HG02943 (cell line): ENCODE results near the gene SPRY1.

ENCODE experiments used
- ATAC-seq: cut with Tn5 transposase; IDR thresholded peaks from one replicate; pipeline ENCODE4 v1.9.1; 2021; ENCODE audit warnings: mild to moderate bottlenecking, low read depth, moderate library complexity; ENCODE audit not compliant: unreplicated experiment

Gene SPRY1

DNA sequence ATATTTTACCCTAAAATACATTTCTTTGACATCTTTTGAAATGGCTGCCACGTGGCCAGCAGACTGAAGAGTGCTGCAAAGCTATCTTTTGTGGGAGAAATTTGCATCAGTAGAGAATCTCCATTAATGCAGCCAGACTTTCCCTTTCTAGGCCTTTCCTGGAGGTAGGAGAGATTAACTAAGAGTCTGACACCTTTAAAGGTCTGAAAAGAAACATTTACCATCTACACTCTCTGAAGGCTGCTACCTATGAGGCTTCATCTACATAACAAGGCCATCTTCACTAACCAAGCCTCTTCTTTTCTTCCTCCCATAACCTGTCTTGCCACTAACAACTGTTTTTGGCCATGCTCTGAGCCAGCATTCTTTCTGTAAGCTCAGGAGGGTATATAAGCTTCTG is 17.8 kb upstream of the SPRY1 start:
- no peak for ATAC-seq

GRCh38 chr4:123379392-123379791 is 17.2 kb upstream of the SPRY1 start:
- no peak for ATAC-seq

DNA sequence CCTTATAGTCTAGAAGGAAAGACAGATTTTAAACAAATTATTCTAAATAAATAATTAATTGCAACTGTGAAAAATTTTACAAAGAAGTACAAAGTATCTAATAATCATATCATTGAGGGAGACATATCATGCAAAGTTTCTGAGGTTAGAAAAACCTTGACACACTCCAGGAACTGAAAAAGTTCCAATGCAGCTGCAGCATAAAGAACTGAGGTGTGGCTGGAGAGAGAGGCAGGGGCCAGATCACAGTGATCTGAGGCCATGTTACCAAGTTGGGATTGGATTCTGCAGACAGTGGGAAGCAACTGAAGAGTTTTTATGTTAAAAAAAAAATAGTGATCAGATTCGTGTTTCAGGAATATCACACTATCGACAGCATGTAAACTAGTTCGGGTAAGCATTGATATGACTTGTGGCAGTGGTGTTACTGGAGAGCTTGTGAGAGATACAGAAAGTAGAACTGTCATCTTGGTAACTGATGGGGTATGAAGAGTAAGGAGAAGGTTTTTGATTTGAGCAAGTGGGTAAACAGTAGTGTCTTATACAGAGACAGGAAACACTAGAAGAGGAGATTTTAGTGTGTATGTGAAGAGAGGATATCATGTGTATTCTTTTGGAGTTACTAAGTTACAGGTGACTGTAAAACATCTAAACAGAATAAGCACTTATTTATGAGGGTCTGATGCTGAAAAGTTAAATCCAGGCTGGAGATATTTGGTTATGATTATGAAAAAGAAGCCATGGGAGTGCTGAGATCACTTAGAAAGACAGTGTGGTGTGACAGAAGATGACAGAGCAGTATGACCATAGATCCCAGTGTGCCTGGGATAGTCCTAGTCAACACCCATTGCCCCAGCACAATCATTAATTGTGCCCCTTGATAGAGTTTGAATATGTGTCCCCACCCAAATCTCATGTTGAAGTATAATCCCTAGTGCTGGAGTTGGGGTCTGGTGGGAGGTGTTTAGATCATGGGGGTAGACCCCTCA is 15.6 kb upstream of the SPRY1 start:
- no peak for ATAC-seq

DNA sequence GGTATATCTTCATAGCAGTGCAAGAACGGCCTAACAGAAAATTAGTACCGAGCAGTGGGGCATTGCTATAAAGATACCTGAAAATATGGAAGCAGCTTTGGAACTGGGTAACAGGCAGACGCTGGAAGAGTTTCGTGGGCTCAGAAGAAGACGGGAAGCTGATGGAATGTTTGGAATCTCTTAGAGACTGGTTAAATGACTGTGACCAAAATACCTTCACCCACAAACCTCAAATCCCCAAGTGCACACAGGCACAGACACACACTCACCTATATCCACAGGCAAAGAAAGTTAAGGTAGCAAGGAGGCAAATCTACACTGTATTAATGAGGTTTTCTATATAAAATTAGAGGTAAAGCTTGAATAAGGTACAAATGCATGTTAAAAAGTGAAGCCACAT is 14.6 kb upstream of the SPRY1 start:
- ATAC-seq: no peak

DNA sequence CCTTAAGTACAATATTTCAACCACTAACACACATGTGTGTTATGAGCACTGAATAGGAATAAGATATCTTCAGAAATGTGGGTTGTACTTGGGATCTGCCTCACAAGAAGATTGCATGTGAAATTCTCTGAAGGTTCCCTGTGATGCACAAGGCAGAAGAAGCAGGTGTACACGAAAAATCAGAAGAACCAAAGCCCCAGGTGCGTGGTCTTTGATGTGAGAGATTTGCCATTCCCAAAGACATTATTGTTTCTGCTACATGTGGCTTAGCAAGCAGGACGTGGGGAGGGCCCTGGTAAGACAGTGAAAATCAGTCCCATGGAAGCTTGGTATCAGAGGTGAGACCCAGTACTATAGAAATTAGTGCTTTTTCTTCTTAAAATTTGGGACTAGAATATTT is 13.0 kb upstream of the SPRY1 start:
- no peak for ATAC-seq

DNA sequence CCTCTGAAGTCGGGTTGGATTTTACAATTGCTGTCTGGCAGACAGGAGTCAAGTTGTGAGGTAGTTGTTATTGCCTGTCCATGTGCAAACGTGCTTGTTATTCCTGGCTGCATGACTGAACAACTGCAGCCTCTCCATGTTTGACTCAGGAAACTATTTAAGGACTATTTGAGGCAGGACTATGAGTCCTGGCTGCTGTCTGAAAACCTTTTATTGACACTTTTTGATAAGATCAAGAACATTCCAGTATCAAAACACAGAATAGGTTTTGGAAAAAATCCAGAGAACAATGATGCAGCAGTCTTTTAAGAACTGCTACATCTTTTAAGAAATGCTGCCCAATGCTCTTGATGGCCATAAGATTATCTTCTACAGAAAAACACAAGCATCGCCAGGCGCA is 10.0 kb upstream of the SPRY1 start:
- ATAC-seq: no peak

- no peak for ATAC-seq
Observed at GRCh38 chr4:123390846-123391456, 5.6 kb upstream of the SPRY1 start.

DNA sequence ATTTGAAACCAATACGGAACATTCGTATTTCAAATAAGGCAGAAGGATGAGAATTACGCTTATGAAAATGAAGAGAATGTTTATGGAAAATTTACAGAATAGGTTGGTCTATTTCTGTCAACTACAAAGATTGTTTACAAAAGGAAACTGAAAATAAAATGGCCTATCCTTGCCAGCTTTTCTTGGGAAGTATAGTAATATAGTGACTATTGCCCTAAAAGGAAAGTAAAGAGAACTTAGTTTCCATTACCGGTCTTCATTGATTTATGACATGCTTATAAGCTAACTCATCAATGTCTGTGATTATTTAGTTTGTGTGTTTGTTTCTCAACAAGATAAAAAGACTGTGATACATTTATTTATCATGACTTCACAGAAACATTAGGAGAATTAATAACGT is 2.9 kb upstream of the SPRY1 start:
- no peak for ATAC-seq

DNA sequence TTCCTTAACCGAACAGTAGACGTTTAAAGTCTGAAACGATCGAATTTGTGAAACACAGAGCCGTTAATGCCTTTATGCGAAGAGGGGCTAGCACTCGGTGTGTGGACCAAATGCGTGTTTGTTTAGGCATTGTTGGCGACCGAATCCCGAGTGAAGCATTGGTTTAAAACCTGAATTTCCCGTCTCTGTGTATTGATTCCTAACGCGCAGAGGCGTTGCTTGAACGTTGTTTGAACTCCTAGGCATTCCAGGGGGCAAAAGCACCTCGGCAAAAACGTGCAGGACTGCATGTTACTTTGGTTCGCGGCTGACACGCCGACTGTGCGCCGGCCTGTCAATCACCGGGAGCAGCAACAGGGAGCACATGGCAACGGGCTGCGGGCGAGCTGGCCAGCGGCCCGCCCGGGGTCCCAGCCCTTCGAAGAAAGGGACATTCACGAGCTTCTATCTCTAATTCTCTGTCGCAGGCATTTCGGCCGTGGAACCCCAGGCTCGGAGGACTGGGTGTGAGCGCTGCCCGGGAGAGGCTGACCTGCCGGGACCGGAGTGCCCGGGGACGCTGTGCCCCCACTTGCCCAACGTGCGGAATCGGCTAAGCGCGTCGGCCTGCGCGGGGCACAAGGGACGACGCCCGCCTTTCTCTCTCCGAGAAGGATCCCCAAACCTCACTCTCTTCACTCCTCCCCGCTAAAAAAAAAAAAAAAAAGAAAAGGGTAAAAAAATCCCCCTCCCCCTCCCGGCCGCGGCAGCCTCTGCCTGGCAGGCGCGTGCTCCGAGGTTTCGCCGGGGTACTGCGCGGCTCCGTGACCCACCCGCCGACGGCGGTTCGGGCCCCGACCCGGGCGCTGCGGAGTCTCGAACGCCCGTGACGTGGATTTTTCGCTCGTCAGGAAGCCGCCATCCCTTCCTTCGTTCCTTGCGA is 810 bp downstream of the SPRY1 start:
- peak; percentile 8 for ATAC-seq

GRCh38 chr4:123398066-123398852 is 1.7 kb downstream of the SPRY1 start:
- ATAC-seq: peak; percentile 56

DNA sequence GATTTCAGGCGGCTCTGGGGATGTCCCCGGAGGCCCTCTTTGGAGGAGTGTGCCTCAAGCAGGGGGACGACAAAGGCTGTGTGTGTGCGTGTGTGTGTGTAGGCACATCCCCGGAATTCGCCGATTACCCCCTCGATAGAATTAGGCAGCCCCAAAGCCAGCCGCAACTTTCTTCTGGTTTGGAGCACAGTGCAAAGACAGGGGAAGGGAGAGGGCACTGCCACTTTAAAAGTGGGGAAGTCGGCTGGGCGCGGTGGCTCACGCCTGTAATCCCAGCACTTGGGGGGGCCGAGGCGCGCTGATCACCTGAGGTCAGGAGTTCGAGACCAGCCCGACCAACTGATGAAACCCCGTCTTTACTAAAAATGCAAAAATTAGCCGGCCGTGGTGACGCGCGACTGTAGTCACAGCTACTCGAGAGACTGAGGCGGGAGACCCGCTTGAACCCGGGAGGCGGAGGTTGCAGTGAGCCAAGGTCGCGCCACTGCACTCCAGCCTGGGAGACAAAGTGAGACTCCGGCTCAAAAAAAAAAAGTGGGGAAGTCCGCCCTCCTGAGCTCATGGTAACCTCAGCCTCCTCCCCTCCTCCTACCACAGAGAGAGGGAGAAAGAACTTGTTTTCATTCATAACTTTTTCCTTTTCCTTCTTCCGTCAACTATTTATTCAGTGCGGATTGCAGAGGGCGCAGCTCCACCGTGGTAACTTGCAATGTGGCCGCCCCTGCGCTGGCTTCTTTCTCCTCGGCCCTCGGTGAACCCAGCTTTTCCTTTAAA is 2.4 kb downstream of the SPRY1 start:
- peak; percentile 31 for ATAC-seq

GRCh38 chr4:123399627-123400358 is 3.2 kb downstream of the SPRY1 start:
- no peak for ATAC-seq

DNA sequence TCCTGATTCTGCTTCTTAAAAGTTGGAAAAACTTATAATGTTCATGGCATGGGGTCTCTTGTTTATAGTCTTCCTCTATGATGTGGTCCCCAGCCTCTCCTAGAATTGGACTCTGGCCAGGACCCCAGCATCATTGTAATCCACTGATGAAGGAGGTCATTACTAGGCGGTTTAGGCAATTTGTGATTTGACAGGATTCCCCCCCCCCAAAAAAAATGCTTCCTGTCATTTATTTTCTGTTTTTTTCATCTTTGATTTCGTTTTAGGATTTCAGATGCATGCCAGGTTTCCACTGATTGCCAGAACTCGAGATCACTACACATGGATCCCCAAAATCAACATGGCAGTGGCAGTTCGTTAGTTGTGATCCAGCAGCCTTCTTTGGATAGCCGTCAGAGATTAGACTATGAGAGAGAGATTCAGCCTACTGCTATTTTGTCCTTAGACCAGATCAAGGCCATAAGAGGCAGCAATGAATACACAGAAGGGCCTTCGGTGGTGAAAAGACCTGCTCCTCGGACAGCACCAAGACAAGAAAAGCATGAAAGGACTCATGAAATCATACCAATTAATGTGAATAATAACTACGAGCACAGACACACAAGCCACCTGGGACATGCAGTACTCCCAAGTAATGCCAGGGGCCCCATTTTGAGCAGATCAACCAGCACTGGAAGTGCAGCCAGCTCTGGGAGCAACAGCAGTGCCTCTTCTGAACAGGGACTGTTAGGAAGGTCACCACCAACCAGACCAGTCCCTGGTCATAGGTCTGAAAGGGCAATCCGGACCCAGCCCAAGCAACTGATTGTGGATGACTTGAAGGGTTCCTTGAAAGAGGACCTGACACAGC is 4.9 kb downstream of the SPRY1 start:
- ATAC-seq: no peak

- ATAC-seq: no peak
Observed at GRCh38 chr4:123402121-123402465, 5.5 kb downstream of the SPRY1 start.

DNA sequence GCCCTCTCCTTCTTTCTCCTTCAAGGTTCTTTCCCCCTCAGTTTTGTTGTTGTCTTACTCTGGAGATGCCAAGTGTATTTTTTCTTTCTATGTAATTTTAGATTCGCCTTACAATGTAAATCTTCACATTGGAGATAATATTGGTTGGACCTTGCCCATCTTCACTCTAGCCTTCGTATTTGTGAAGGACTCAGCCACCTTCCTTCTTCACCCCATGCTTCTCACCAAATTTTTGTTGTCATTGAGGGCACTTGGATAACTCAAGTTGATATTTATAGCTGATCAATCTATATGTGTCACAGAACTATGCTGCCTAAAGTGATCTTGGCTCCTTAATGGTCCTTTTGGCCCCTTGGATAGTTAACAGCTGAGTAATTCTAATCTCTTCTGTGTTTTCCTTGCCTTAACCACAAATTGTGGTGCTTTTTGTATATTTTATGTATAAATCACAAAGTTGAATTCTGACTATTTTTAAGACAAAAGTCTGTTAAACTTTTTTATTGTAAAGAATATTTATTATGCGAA is 6.5 kb downstream of the SPRY1 start:
- no peak for ATAC-seq

GRCh38 chr4:123404533-123404932 is 7.9 kb downstream of the SPRY1 start:
- ATAC-seq: no peak

DNA sequence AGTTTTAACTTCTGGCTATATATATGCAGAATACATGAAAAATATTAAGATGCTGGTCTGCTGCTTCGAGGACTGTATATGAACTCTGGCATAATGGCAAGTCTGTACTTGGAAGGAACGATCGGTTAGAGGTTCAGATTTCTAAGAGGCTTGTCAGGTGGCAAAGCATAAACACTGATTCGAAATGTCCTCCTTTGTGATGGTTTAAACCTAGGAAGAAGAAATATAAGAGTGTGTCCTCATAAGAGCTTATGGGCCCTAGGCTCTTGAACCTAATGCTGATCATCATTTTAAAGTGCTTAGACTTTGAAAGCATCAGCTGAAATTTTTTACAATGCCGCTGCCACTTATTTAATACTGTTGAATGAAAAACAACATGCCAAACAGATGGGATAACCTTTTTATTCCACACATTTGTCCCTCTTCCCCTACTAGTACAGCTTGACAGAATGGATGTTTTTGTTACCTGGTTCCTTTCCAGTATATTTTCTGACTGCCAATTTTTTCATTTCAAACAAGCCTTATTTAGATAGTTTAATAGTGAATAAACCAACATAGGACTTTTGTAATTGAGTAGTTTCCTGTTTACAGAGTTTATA is 8.8 kb downstream of the SPRY1 start:
- ATAC-seq: no peak
